Measurements from ENCODE around the gene CEP112. TPM values are rescaled to one million over a fixed set of nuclear protein-coding genes. Genes with fewer than 3 reads are reported as not detected.
A peak's percentile ranks its signal among the peaks of the same experiment; 100 is the strongest.

Gene CEP112
- polyA plus RNA-seq (2013, experiment 1 of 2; ENCODE audit: insufficient read length), result 7.9 TPM
- 10.8 TPM for polyA plus RNA-seq (2013, experiment 2 of 2; ENCODE audit: insufficient read length)

GRCh38 chr17:66191593-66192377, at the start of gene CEP112:
CEP112 (minus strand) TSS chr17:66192133.
- DNase-seq, result peak; percentile 72

- peak; percentile 48 for DNase-seq
Observed at GRCh38 chr17:66240630-66241029, 48.7 kb upstream of the CEP112 start.

GRCh38 chr17:66240013-66240412, 48.1 kb upstream of the CEP112 start:
- DNase-seq, result no peak

GRCh38 chr17:66235377-66235994, 43.6 kb upstream of the CEP112 start:
- DNase-seq, result no peak

- no peak for DNase-seq
Observed at GRCh38 chr17:66234611-66235010, 42.7 kb upstream of the CEP112 start.

GRCh38 chr17:66233023-66233753, 41.3 kb upstream of the CEP112 start:
- DNase-seq, result no peak

- no peak for DNase-seq
Observed at GRCh38 chr17:66230922-66231591, 39.1 kb upstream of the CEP112 start.

- DNase-seq, result no peak
Observed at GRCh38 chr17:66229783-66230538, 38.0 kb upstream of the CEP112 start.

GRCh38 chr17:66228887-66229782, 37.2 kb upstream of the CEP112 start, which contains the start of gene APOH:
APOH (minus strand) TSS chr17:66229415; CDS start chr17:66229379, 36 bp downstream.
- DNase-seq, result no peak

GRCh38 chr17:66227212-66228045, 35.5 kb upstream of the CEP112 start:
- no peak for DNase-seq

- no peak for DNase-seq
Observed at GRCh38 chr17:66222798-66223350, 30.9 kb upstream of the CEP112 start.

- DNase-seq, result no peak
Observed at GRCh38 chr17:66221755-66222530, 30.0 kb upstream of the CEP112 start.

GRCh38 chr17:66221343-66221742, 29.4 kb upstream of the CEP112 start:
- no peak for DNase-seq

GRCh38 chr17:66220079-66220835, 28.3 kb upstream of the CEP112 start:
- DNase-seq, result no peak

- DNase-seq, result no peak
Observed at GRCh38 chr17:66215529-66215911, 23.6 kb upstream of the CEP112 start.

- DNase-seq, result no peak
Observed at GRCh38 chr17:66214884-66215528, 23.1 kb upstream of the CEP112 start.

GRCh38 chr17:66211047-66211810, 19.3 kb upstream of the CEP112 start:
- DNase-seq, result no peak

Data from fibroblast of skin of scalp (primary cell).